ENCODE results near the gene WDR35.

The WDR35 gene

GRCh38 chr2:20027260-20027677, 37.4 kb upstream of the WDR35 start:
- no peak overlapping the region for H3K4ac ChIP-seq (ENCODE audit: low read depth in 1 of 2, low read length in 2 of 2)
- no peaks in the 10 kb centered on the region for H3K4me1 ChIP-seq (ENCODE audit: control insufficient read depth, insufficient read depth, low read depth, low read length)
- WGBS, result 60% methylated on average over 4 of the region's 4 CpGs
- no peaks in the 10 kb centered on the region for H3K27me3 ChIP-seq (ENCODE audit: control insufficient read depth in 1 of 2, insufficient read depth in 1 of 2, low read length in 2 of 2)
- peaks cover 10 to 58% of the 10 kb centered on the region in 2 experiments for H3K36me3 ChIP-seq (ENCODE audit: control insufficient read depth in 1 of 2, insufficient read depth in 2 of 2, low read depth in 1 of 2, low read length in 2 of 2)
- no peak overlapping the region for H3K14ac ChIP-seq (ENCODE audit: low read length in 2 of 2)
- no peak for DNase-seq
- H4K8ac ChIP-seq (ENCODE audit: low read length), result no peak overlapping the region
- H3K79me1 ChIP-seq (replicated peaks; ENCODE audit: low read length, poor library complexity, severe bottlenecking), result peaks cover 4% of the 10 kb centered on the region
- H2AFZ ChIP-seq (ENCODE audit: low read depth, low read length), result no peak overlapping the region
- peaks cover 5% of the 10 kb centered on the region for H3K9me3 ChIP-seq (ENCODE audit: control insufficient read depth, low read length)
- no peak overlapping the region for H2BK120ac ChIP-seq (ENCODE audit: low read depth, low read length)
- H3K23ac ChIP-seq (ENCODE audit: low read length in 2 of 2), result no peak overlapping the region
- H3K27ac ChIP-seq (ENCODE audit: low read length, poor library complexity, severe bottlenecking), result no peak overlapping the region
- H2AK5ac ChIP-seq (ENCODE audit: low read length, severe bottlenecking), result no peak overlapping the region
- no peak overlapping the region for H3K4me3 ChIP-seq (ENCODE audit: insufficient read depth in 1 of 2, low read depth in 1 of 2, low read length in 2 of 2)
- H2BK5ac ChIP-seq (ENCODE audit: low read depth, low read length, poor library complexity, severe bottlenecking), result no peak overlapping the region
- H4K91ac ChIP-seq (ENCODE audit: low read length), result no peak overlapping the region
- no peak overlapping the region for H3K9ac ChIP-seq (ENCODE audit: low read length)
- H2BK12ac ChIP-seq (ENCODE audit: low read length in 2 of 2), result no peak overlapping the region
- H3K4me2 ChIP-seq (ENCODE audit: low read length, poor library complexity, severe bottlenecking), result no peak overlapping the region
- no peak overlapping the region for H3K18ac ChIP-seq (ENCODE audit: low read depth in 1 of 2, low read length in 2 of 2)
- H2BK15ac ChIP-seq (ENCODE audit: low read depth, poor library complexity, severe bottlenecking), result no peak overlapping the region

- Histone ChIP-seq H2BK12ac (ENCODE audit: low read length in 2 of 2) (no peak overlapping the region), H3K9me3 (ENCODE audit: control insufficient read depth, low read length) (peaks cover 5% of the 10 kb centered on the region), H2BK15ac (ENCODE audit: low read depth, poor library complexity, severe bottlenecking) (no peak overlapping the region)
Observed at GRCh38 chr2:20025065-20025786, 35.3 kb upstream of the WDR35 start.

GRCh38 chr2:20023688-20024087, 33.8 kb upstream of the WDR35 start:
- Histone ChIP-seq H3K18ac (ENCODE audit: low read depth in 1 of 2, low read length in 2 of 2) (no peak overlapping the region), H2AK5ac (ENCODE audit: low read length, severe bottlenecking) (no peak overlapping the region), H3K23ac (ENCODE audit: low read length in 2 of 2) (no peak overlapping the region), H3K9ac (ENCODE audit: low read length) (no peak overlapping the region), H3K27ac (ENCODE audit: low read length, poor library complexity, severe bottlenecking) (no peak overlapping the region), H2BK12ac (ENCODE audit: low read length in 2 of 2) (no peak overlapping the region), H3K4me1 (ENCODE audit: control insufficient read depth, insufficient read depth, low read depth, low read length) (no peaks in the 10 kb centered on the region), H2BK120ac (ENCODE audit: low read depth, low read length) (no peak overlapping the region), H3K14ac (ENCODE audit: low read length in 2 of 2) (no peak overlapping the region), H2BK5ac (ENCODE audit: low read depth, low read length, poor library complexity, severe bottlenecking) (no peak overlapping the region), H4K8ac (ENCODE audit: low read length) (no peak overlapping the region), H2AFZ (ENCODE audit: low read depth, low read length) (no peak overlapping the region), H3K79me1 (replicated peaks; ENCODE audit: low read length, poor library complexity, severe bottlenecking) (peaks cover 1% of the 10 kb centered on the region), H3K36me3 (ENCODE audit: control insufficient read depth in 1 of 2, insufficient read depth in 2 of 2, low read depth in 1 of 2, low read length in 2 of 2) (peaks cover 9 to 23% of the 10 kb centered on the region in 2 experiments), H3K27me3 (ENCODE audit: control insufficient read depth in 1 of 2, insufficient read depth in 1 of 2, low read length in 2 of 2) (no peaks in the 10 kb centered on the region), H4K91ac (ENCODE audit: low read length) (no peak overlapping the region), H3K4me2 (ENCODE audit: low read length, poor library complexity, severe bottlenecking) (no peak overlapping the region), H3K4me3 (ENCODE audit: insufficient read depth in 1 of 2, low read depth in 1 of 2, low read length in 2 of 2) (no peak overlapping the region), H3K9me3 (ENCODE audit: control insufficient read depth, low read length) (peaks cover 5% of the 10 kb centered on the region), H2BK15ac (ENCODE audit: low read depth, poor library complexity, severe bottlenecking) (no peak overlapping the region), H3K4ac (ENCODE audit: low read depth in 1 of 2, low read length in 2 of 2) (no peak overlapping the region)
- WGBS, result 96% methylated on average over 4 of the region's 4 CpGs
- no peak for DNase-seq

More at GRCh38 chr2:20025065-20025786, 35.3 kb upstream of the WDR35 start:
- Histone ChIP-seq H3K23ac (ENCODE audit: low read length in 2 of 2) (no peak overlapping the region), H2AFZ (ENCODE audit: low read depth, low read length) (no peak overlapping the region), H3K14ac (ENCODE audit: low read length in 2 of 2) (no peak overlapping the region), H3K36me3 (ENCODE audit: control insufficient read depth in 1 of 2, insufficient read depth in 2 of 2, low read depth in 1 of 2, low read length in 2 of 2) (peaks cover 12 to 38% of the 10 kb centered on the region in 2 experiments), H3K4me3 (ENCODE audit: insufficient read depth in 1 of 2, low read depth in 1 of 2, low read length in 2 of 2) (no peak overlapping the region), H2BK5ac (ENCODE audit: low read depth, low read length, poor library complexity, severe bottlenecking) (no peak overlapping the region), H2AK5ac (ENCODE audit: low read length, severe bottlenecking) (no peak overlapping the region), H3K18ac (ENCODE audit: low read depth in 1 of 2, low read length in 2 of 2) (no peak overlapping the region), H3K4me1 (ENCODE audit: control insufficient read depth, insufficient read depth, low read depth, low read length) (no peaks in the 10 kb centered on the region), H2BK120ac (ENCODE audit: low read depth, low read length) (no peak overlapping the region), H3K27ac (ENCODE audit: low read length, poor library complexity, severe bottlenecking) (no peak overlapping the region), H3K9ac (ENCODE audit: low read length) (no peak overlapping the region), H3K4ac (ENCODE audit: low read depth in 1 of 2, low read length in 2 of 2) (no peak overlapping the region), H3K4me2 (ENCODE audit: low read length, poor library complexity, severe bottlenecking) (no peak overlapping the region), H3K27me3 (ENCODE audit: control insufficient read depth in 1 of 2, insufficient read depth in 1 of 2, low read length in 2 of 2) (no peaks in the 10 kb centered on the region), H3K79me1 (replicated peaks; ENCODE audit: low read length, poor library complexity, severe bottlenecking) (peaks cover 3% of the 10 kb centered on the region), H4K91ac (ENCODE audit: low read length) (no peak overlapping the region), H4K8ac (ENCODE audit: low read length) (no peak overlapping the region)
- no peak for DNase-seq
- 17% methylated on average over 1 of the region's 3 CpGs for WGBS

GRCh38 chr2:20021405-20022009, 31.6 kb upstream of the WDR35 start:
- Histone ChIP-seq H2BK120ac (ENCODE audit: low read depth, low read length) (no peak overlapping the region), H3K4me3 (ENCODE audit: insufficient read depth in 1 of 2, low read depth in 1 of 2, low read length in 2 of 2) (no peak overlapping the region), H2AK5ac (ENCODE audit: low read length, severe bottlenecking) (no peak overlapping the region), H3K4ac (ENCODE audit: low read depth in 1 of 2, low read length in 2 of 2) (no peak overlapping the region), H2AFZ (ENCODE audit: low read depth, low read length) (no peak overlapping the region), H3K27me3 (ENCODE audit: control insufficient read depth in 1 of 2, insufficient read depth in 1 of 2, low read length in 2 of 2) (no peaks in the 10 kb centered on the region), H3K18ac (ENCODE audit: low read depth in 1 of 2, low read length in 2 of 2) (no peak overlapping the region), H3K36me3 (ENCODE audit: control insufficient read depth in 1 of 2, insufficient read depth in 2 of 2, low read depth in 1 of 2, low read length in 2 of 2) (peaks cover 4 to 7% of the 10 kb centered on the region in 2 experiments), H2BK15ac (ENCODE audit: low read depth, poor library complexity, severe bottlenecking) (no peak overlapping the region), H3K4me1 (ENCODE audit: control insufficient read depth, insufficient read depth, low read depth, low read length) (peaks cover 2% of the 10 kb centered on the region), H3K14ac (ENCODE audit: low read length in 2 of 2) (no peak overlapping the region), H2BK5ac (ENCODE audit: low read depth, low read length, poor library complexity, severe bottlenecking) (no peak overlapping the region), H3K79me1 (replicated peaks; ENCODE audit: low read length, poor library complexity, severe bottlenecking) (no peaks in the 10 kb centered on the region), H4K8ac (ENCODE audit: low read length) (no peak overlapping the region), H4K91ac (ENCODE audit: low read length) (no peak overlapping the region), H2BK12ac (ENCODE audit: low read length in 2 of 2) (no peak overlapping the region), H3K9ac (ENCODE audit: low read length) (no peak overlapping the region), H3K23ac (ENCODE audit: low read length in 2 of 2) (no peak overlapping the region), H3K9me3 (ENCODE audit: control insufficient read depth, low read length) (no peaks in the 10 kb centered on the region), H3K27ac (ENCODE audit: low read length, poor library complexity, severe bottlenecking) (no peak overlapping the region), H3K4me2 (ENCODE audit: low read length, poor library complexity, severe bottlenecking) (no peak overlapping the region)
- no peak for DNase-seq
- 78% methylated on average over 3 of the region's 3 CpGs for WGBS
